Esophagus mucosa (tissue), 1 donor: ENCODE data around the gene F2RL2. TPM values are rescaled to one million over a fixed set of nuclear protein-coding genes. Genes with fewer than 3 reads are reported as not detected.
"Not testable (repeated sequence)": the region's sequence is repeated elsewhere in the genome, so short reads cannot be mapped to it uniquely, and the experiment has no call there.

ENCODE experiments used
- ATAC-seq: fragments of 200-7000 bp; cut with Tn5 transposase; one replicate; pipeline ENCODE4 v1.9.1; 2020
- total RNA-seq: library from RNA; stranded (reverse); gene quantifications from one replicate; pipeline ENCODE4 v1.2.4, GENCODE V29; 2023
- donor health status: DM: yes; HTN: yes; CAD: no.

F2RL2 gene
- total RNA-seq, 1 donor from 2014 or later: 0.20 TPM

GRCh38 chr5:76617675-76618074 lies 5.5 kb downstream of the F2RL2 start:
- no peak for ATAC-seq

- ATAC-seq: no peak
Measured at GRCh38 chr5:76617229-76617628, 6.0 kb downstream of the F2RL2 start.

GRCh38 chr5:76616206-76616605 lies 7.0 kb downstream of the F2RL2 start:
- ATAC-seq: no peak

- no peak for ATAC-seq
Measured at GRCh38 chr5:76615759-76616158, 7.4 kb downstream of the F2RL2 start.

GRCh38 chr5:76612942-76613341 lies 10.3 kb downstream of the F2RL2 start:
- ATAC-seq: no peak

- ATAC-seq: no peak
Measured at GRCh38 chr5:76610196-76610595, 13.0 kb downstream of the F2RL2 start.

- ATAC-seq: no peak
Measured at GRCh38 chr5:76608833-76609232, 14.4 kb downstream of the F2RL2 start.

GRCh38 chr5:76607353-76607871 lies 15.8 kb downstream of the F2RL2 start:
- ATAC-seq: no peak

- no peak for ATAC-seq
Measured at GRCh38 chr5:76606701-76607100, 16.5 kb downstream of the F2RL2 start.

- ATAC-seq: peak; percentile 47
Measured at GRCh38 chr5:76604838-76605237, 18.4 kb downstream of the F2RL2 start.

GRCh38 chr5:76603991-76604390 lies 19.2 kb downstream of the F2RL2 start:
- not testable (repeated sequence) for ATAC-seq

- no peak for ATAC-seq
Measured at GRCh38 chr5:76602094-76602726, 21.0 kb downstream of the F2RL2 start.

GRCh38 chr5:76601470-76601869 lies 21.7 kb downstream of the F2RL2 start:
- ATAC-seq: peak; percentile 67

- ATAC-seq: no peak
Measured at GRCh38 chr5:76600716-76601115, 22.5 kb downstream of the F2RL2 start.

GRCh38 chr5:76598531-76598930 lies 24.7 kb downstream of the F2RL2 start:
- ATAC-seq: no peak

GRCh38 chr5:76595755-76596481 lies 27.3 kb downstream of the F2RL2 start:
- ATAC-seq: no peak

- ATAC-seq: no peak
Measured at GRCh38 chr5:76594107-76594506, 29.1 kb downstream of the F2RL2 start.

GRCh38 chr5:76592692-76593091 lies 30.5 kb downstream of the F2RL2 start:
- ATAC-seq: no peak

- ATAC-seq: no peak
Measured at GRCh38 chr5:76591366-76591765, 31.8 kb downstream of the F2RL2 start.

GRCh38 chr5:76590027-76590426 lies 33.2 kb downstream of the F2RL2 start:
- ATAC-seq: no peak

- ATAC-seq: no peak
Measured at GRCh38 chr5:76586531-76586930, 36.7 kb downstream of the F2RL2 start.

- ATAC-seq: no peak
Measured at GRCh38 chr5:76585783-76586217, 37.4 kb downstream of the F2RL2 start.

- ATAC-seq: no peak
Measured at GRCh38 chr5:76583163-76584047, 39.8 kb downstream of the F2RL2 start.
